ENCODE results near the gene SLC9A9.

Gene SLC9A9

DNA sequence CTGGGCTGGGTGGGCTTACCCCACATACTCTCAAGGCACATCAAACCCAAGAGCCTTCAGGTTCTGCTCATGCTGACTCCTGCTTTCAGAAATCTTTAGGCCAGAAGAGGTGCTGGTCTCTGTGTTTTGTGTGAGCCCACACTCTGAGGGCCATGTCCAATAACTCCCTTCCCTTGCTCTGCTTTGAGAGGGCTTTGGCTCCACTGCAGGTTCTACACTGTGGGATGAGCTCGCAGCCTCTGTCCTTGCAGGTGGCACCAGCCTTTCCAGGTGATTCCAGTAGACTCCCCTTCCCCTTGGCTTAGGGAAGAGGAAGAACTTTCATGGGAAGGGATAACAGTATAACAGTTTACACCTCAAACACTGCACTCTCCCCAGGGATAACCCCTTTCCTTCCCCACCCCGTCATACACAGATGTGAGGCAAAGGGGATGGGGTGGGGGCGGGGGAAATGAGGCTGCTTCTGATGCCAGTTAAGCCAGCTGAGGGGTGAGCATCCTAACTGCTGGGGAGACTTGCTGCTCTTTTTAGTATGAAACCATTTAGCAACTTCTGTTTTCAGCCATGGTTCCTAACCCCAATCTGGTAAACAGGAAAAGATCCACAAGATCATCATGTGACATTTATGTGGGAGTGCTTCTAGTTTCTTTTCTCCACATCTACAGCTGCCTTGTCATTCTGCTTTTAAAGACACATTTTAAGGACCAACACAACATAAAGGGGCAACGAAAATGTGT lies 262.4 kb downstream of the SLC9A9 start:
- DNase-seq: no peak

DNA sequence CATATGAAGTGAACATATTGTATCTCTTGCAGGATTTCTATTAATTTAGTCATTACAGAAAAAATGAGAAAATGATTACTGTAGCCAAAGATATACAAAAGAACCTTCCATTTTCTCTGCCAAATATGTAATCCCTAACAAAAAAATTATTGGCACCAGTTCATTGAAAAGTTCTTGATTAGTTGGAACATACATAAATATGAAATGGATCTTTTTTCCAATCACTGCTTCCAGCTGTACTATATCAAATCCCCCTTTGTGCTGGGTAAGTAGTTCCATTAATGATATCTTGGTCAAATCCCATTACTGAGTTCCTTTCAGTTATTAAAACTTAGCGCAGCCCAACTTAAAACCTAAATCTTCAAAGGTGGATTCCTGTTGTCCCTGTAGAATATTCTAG lies 263.8 kb downstream of the SLC9A9 start:
- DNase-seq: no peak

DNA sequence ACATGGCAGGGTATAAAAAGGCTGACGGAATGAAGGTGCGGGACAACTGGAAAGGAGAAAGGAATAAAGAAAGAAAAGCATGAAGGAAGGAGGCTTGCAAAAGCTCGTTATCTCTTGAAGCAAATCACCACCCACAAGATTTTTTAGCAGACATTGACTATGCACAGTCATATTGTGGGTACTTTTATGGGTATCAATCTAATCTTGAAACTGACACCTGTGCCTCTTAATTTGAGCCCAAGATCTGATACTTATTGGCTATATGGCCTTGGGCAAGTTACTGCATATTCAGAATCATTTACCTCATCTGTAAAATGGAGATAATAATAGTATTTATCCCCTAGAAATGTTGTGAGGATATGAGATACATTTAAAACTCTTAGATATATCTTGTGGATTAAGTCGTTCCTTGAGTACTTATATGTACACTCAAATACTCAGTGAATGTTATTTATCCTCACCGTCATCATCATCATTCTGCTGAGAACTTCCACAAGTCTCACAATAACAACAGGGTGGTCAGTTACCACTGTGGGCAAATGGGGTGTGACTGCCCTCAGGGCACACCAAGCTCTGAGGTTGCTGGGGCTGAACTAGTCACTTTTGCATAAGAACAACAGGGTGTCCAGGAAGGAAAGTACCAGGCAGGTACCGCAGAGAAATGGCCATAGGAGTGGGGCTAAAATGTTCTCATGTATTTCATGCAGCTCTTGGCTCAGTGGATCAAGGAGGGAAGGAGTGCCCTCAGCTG lies 266.1 kb downstream of the SLC9A9 start:
- DNase-seq: no peak

DNA sequence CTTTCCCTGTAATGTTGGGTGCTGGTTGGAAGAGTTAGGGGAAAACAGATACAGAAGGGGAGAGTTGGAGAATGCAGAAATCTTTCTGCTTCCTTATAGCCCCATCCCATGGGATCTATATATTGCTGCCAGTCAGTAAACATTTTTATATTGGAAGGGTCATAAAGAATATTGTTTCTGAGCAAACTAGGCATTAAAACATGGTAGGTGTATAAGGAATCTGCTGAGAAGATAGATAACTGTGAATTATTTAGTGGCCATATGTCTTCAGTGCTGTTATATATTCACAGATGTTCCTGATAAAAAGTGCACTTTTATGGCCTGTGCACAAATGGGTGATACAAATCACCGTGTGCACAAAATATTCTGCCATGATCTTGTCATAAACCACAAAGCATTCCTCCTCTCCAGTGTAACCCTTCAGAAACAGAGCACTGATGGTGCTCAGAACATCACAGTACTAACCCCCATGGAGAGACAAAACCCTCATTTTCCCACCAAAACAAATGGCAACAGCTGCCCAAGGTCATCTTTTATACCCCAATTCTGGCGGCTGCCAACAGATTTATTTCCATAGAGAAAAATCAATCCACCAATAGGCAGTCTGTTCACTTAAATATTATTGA lies 269.3 kb downstream of the SLC9A9 start:
- DNase-seq: no peak

GRCh38 chr3:143576568-143577270 lies 271.5 kb downstream of the SLC9A9 start:
- no peak for DNase-seq

- DNase-seq: no peak
Measured at GRCh38 chr3:143574933-143575332, 273.3 kb downstream of the SLC9A9 start.

- no peak for DNase-seq
Measured at GRCh38 chr3:143573610-143574303, 274.5 kb downstream of the SLC9A9 start.

- DNase-seq: no peak
Measured at GRCh38 chr3:143571548-143571947, 276.7 kb downstream of the SLC9A9 start.

DNA sequence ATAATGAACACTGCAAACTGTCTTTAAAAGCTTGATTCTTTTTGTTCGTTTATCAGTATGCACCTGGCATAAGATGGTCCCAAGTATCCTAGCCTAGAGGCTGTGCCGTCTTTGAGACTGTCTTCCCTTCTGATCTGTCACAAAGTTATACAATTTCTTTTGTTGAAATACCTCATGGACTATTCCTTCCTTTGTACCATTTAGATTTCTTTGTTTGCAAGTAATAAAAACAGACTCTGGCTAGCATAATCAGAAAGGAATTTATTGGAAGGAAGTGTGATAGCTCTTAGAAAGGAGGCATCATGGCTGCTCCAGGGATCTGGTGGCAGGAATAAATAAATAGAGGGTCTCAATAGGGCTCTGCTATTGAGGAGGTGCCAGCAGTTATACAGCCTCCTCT lies 280.4 kb downstream of the SLC9A9 start:
- no peak for DNase-seq

GRCh38 chr3:143565951-143566350 lies 282.3 kb downstream of the SLC9A9 start:
- DNase-seq: no peak

DNA sequence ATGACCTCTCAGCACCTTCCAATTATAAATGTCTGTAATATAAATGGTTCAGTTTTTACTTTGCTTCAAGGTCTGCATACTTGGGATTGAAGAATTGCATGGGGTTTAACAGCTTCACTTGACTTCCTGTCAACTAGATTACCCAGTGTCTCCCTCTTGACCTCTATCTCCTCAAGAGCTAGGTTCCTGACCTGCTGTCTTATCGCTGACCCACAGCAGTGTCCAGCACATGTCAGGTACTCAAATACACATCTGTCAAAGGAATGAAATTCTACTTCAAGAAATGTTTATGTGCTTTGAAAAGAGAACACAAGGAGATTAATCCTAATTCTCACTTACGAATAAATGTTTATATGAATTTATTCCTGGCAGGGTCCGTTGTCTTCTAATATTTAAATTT lies 284.5 kb downstream of the SLC9A9 start:
- no peak for DNase-seq

DNA sequence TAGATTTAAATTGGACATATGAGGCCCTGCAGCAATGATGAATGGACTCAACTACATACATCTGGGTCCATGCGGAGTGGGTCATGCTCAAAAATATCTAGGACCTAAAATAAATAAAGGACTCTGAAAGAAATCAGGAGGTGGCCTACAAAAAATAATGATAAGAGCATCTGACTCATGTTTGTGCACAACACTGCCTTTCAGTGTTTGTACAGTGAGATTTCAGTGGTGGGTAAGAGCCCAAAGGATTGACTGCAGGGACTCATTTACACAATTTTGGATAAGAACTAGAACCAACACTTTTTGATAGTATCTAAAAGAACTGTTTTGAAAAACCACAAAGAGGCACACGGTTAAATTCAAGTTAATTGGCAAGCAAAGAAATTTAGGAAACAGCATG lies 285.5 kb downstream of the SLC9A9 start:
- no peak for DNase-seq

DNA sequence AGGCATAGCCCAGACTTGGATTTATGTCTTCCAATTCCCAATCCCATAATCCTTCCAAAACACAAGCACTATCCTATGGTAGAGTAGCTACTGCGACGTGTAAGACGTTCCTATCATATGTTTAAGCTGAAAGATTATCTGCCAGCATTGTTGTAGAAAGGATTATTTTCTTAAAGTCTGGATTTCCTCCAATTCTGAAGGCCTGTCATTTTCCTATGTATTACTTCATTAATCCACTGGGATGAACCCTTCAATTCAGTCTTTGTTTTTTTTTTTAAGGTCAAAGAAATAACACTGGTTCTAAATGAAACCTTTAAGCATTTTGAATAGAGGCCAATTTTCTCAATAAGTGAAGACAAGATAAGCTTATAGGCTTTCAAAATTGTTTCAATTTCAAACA lies 289.0 kb downstream of the SLC9A9 start:
- DNase-seq: no peak

- no peak for DNase-seq
Measured at GRCh38 chr3:143552851-143553250, 295.4 kb downstream of the SLC9A9 start.

- DNase-seq: no peak
Measured at GRCh38 chr3:143551761-143552160, 296.5 kb downstream of the SLC9A9 start.

DNA sequence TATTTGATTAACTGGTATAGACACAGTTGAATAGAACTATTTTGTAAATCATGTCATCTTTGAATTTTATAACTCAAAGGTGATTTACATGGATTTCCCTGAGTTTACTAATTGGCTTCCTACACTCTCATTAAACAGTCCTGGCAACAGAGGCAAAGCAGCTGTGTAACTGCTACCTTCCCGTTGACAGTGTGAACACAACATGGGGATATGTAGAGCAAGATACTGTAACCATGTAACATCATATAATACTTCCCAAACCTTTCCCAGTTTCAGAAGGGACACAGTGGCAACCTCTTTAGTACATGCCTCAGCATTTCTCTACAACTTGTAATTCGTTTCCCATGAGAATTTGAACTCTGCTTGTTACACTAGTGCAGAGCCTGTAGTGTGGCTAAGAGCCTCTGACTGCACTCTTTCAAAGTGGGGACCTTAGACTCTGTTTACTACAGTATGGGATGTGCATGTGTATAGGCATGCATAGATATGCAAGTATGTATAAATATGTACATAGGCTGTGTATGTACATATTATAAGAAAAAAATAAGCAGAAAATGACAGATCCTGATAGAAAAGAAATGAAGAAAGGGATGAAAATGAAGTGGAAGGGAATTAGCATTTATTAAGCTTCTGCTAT lies 299.3 kb downstream of the SLC9A9 start:
- no peak for DNase-seq

- DNase-seq: no peak
Measured at GRCh38 chr3:143548393-143548792, 299.9 kb downstream of the SLC9A9 start.

DNA sequence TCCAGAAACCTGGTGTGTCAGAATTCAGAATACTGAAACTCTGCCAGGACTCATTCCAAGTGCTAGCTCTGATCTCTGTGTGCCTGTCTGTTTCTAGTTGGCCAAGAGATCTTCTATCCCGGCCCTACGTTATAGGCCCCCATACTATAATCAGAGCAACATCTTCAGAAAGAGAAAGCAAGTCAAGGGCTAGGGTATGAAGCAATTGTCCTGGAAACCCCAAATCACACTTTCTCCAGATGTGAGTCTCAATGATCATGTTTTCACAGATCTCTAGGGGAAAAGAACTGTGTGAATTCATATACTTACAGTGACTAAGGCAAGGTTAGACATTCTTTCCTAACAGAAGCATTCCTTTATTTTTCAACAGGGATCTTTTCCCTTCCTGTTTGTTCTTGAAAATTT lies 309.7 kb downstream of the SLC9A9 start:
- no peak for DNase-seq

DNA sequence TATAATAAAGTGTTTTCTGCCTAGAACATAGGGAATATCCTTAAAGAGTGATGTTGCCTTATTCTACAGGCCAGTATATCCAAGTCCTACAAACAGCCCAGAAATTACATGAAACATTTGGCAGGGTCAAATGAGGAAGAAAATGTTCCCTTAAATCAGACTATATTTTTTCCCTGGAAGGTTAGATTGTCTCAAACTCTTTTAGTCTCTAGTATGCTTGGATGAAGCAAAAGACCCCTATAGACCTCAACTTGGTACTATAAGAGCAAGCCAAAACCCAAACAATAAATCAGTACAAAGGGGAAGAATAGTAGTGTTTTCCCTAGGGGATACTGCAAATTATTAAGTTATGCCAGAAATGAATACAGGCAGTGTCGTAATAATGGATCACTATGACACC lies 310.2 kb downstream of the SLC9A9 start:
- no peak for DNase-seq

- no peak for DNase-seq
Measured at GRCh38 chr3:143536817-143537535, 311.3 kb downstream of the SLC9A9 start.

GRCh38 chr3:143535994-143536784 lies 312.1 kb downstream of the SLC9A9 start:
- DNase-seq: no peak
